ENCODE results near the gene RAC2.

- TF ChIP-seq CTCF (conservative IDR thresholded peaks at IDR 0.05) (no peak), ZFX (IDR thresholded peaks at IDR 0.05) (no peak)
Measured at GRCh38 chr22:37233751-37234631, 10.1 kb downstream of the RAC2 start.

Data from C4-2B (cell line).